Measurements from ENCODE around the gene RB1. TPM values are rescaled to one million over a fixed set of nuclear protein-coding genes. Genes with fewer than 3 reads are reported as not detected.
A peak's percentile ranks its signal among the peaks of the same experiment; 100 is the strongest.

RB1 gene
- total RNA-seq, 1 donor from 2014 or later: 36.2 TPM

GRCh38 chr13:48510698-48511097, 207.1 kb downstream of the RB1 start:
- TF ChIP-seq, protein P1, sequence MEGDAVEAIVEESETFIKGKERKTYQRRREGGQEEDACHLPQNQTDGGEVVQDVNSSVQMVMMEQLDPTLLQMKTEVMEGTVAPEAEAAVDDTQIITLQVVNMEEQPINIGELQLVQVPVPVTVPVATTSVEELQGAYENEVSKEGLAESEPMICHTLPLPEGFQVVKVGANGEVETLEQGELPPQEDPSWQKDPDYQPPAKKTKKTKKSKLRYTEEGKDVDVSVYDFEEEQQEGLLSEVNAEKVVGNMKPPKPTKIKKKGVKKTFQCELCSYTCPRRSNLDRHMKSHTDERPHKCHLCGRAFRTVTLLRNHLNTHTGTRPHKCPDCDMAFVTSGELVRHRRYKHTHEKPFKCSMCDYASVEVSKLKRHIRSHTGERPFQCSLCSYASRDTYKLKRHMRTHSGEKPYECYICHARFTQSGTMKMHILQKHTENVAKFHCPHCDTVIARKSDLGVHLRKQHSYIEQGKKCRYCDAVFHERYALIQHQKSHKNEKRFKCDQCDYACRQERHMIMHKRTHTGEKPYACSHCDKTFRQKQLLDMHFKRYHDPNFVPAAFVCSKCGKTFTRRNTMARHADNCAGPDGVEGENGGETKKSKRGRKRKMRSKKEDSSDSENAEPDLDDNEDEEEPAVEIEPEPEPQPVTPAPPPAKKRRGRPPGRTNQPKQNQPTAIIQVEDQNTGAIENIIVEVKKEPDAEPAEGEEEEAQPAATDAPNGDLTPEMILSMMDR (IDR thresholded peaks at IDR 0.05; ENCODE audit: unreplicated experiment): no peak
- H3K27ac Mint-ChIP-seq (ENCODE audit: unreplicated experiment): peak overlapping the region; percentile 61
- peaks cover 30% of the 10 kb centered on the region for H3K36me3 Mint-ChIP-seq (ENCODE audit: low read depth, unreplicated experiment)
- H3K4me1 Mint-ChIP-seq (ENCODE audit: unreplicated experiment): peaks cover 37% of the 10 kb centered on the region
- no peak for DNase-seq (ENCODE audit: low spot score)
- H3K9me3 Mint-ChIP-seq (ENCODE audit: unreplicated experiment): no peaks in the 10 kb centered on the region
- peaks cover 7% of the 10 kb centered on the region for H3K27me3 Mint-ChIP-seq (ENCODE audit: unreplicated experiment)
- H3K4me3 Mint-ChIP-seq (ENCODE audit: unreplicated experiment): no peak overlapping the region

DNA sequence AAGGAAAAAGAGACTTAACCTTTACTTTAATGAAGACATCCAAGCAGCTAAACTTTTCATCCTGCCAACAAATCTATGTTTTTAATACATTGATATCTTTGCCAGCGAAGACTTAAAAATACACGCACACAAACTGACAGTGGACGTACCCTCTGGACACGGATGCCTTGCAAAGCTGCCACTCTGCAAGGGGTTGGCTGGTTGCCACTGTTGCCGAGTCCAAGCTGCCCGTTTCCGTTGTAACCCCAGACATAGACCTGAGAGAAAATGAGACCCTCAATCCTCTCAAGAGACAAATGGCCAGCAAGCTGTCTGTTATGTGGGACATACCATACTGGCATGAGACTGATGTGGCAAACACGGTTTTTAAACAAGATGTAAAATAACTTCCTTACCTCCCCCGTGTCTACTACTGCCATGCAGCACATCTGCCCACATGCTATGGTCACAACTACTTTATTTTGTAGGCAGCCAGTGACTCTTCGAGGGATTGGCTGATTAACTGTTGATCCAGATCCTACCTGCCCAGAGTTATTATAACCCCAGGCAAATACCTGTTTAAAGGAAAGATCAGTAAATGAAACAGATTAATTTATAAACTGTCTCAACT, 208.2 kb downstream of the RB1 start:
- no peak for DNase-seq (ENCODE audit: low spot score)
- peaks cover 7% of the 10 kb centered on the region for H3K27me3 Mint-ChIP-seq (ENCODE audit: unreplicated experiment)
- H3K36me3 Mint-ChIP-seq (ENCODE audit: low read depth, unreplicated experiment): peaks cover 25% of the 10 kb centered on the region
- no peaks in the 10 kb centered on the region for H3K9me3 Mint-ChIP-seq (ENCODE audit: unreplicated experiment)
- TF ChIP-seq, protein P1 (IDR thresholded peaks at IDR 0.05; ENCODE audit: unreplicated experiment): no peak
- H3K4me1 Mint-ChIP-seq (ENCODE audit: unreplicated experiment): peaks cover 34% of the 10 kb centered on the region
- peak overlapping the region; percentile 46 for H3K27ac Mint-ChIP-seq (ENCODE audit: unreplicated experiment)
- H3K4me3 Mint-ChIP-seq (ENCODE audit: unreplicated experiment): no peak overlapping the region

GRCh38 chr13:48514793-48515192, 211.2 kb downstream of the RB1 start:
- peaks cover 32% of the 10 kb centered on the region for H3K4me1 Mint-ChIP-seq (ENCODE audit: unreplicated experiment)
- H3K27ac Mint-ChIP-seq (ENCODE audit: unreplicated experiment): no peak overlapping the region
- peak overlapping the region; percentile 27 for H3K4me3 Mint-ChIP-seq (ENCODE audit: unreplicated experiment)
- TF ChIP-seq, protein P1 (IDR thresholded peaks at IDR 0.05; ENCODE audit: unreplicated experiment): no peak
- DNase-seq (ENCODE audit: low spot score): no peak
- peaks cover 28% of the 10 kb centered on the region for H3K36me3 Mint-ChIP-seq (ENCODE audit: low read depth, unreplicated experiment)
- no peaks in the 10 kb centered on the region for H3K9me3 Mint-ChIP-seq (ENCODE audit: unreplicated experiment)
- peaks cover 1% of the 10 kb centered on the region for H3K27me3 Mint-ChIP-seq (ENCODE audit: unreplicated experiment)

DNA sequence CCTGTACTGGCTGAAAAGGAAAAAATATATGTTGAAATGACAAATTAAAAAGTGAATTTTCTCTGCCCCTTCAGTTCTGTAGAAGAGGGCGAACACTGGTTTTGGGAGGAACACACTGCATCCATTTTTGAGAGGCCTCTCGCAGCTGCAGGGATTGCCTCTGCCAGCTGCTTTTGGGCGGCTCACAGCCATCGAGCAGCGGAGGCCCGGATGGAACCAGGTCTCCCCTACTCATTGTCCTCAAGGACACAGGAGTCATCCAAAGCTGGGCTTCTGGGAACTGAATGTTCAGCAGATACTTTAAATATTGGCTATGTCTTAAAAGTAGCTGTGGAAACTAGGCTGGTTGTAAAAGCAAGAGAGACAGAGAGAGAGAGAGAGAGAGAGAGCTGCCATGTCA, 212.2 kb downstream of the RB1 start:
- Mint-ChIP-seq H3K36me3 (ENCODE audit: low read depth, unreplicated experiment) (peaks cover 24% of the 10 kb centered on the region), H3K4me1 (ENCODE audit: unreplicated experiment) (peaks cover 24% of the 10 kb centered on the region), H3K27me3 (ENCODE audit: unreplicated experiment) (peaks cover 1% of the 10 kb centered on the region), H3K9me3 (ENCODE audit: unreplicated experiment) (no peaks in the 10 kb centered on the region), H3K27ac (ENCODE audit: unreplicated experiment) (no peak overlapping the region), H3K4me3 (ENCODE audit: unreplicated experiment) (no peak overlapping the region)
- TF ChIP-seq, protein P1 (IDR thresholded peaks at IDR 0.05; ENCODE audit: unreplicated experiment): no peak
- DNase-seq (ENCODE audit: low spot score): no peak

DNA sequence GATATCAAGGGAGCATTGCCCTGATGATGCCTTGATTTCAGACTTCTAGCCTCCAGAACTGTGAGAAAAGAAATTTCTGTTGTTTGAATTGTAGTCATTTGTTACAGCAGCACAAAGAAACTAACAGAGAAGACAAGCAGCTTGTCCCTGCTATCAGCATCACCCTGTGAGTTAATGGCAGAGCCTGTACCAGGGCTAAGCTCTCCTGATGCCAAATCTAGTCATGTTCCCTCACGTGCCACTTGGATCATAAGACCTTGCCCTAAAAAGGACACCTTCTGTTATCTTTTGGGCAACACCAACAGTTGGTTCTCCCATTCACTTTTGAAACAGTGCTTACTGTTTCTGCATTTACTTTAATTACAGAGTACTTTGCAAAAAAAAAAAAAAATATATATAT, 214.5 kb downstream of the RB1 start:
- Mint-ChIP-seq H3K27me3 (ENCODE audit: unreplicated experiment) (peaks cover 1% of the 10 kb centered on the region), H3K36me3 (ENCODE audit: low read depth, unreplicated experiment) (peaks cover 19% of the 10 kb centered on the region), H3K4me1 (ENCODE audit: unreplicated experiment) (peaks cover 18% of the 10 kb centered on the region), H3K9me3 (ENCODE audit: unreplicated experiment) (no peaks in the 10 kb centered on the region), H3K4me3 (ENCODE audit: unreplicated experiment) (no peak overlapping the region), H3K27ac (ENCODE audit: unreplicated experiment) (no peak overlapping the region)
- DNase-seq (ENCODE audit: low spot score): no peak
- TF ChIP-seq, protein P1 (IDR thresholded peaks at IDR 0.05; ENCODE audit: unreplicated experiment): no peak

Measured in endothelial cell (in vitro differentiated cells).